ENCODE data around the gene LMBR1.
A peak's percentile ranks its signal among the peaks of the same experiment; 100 is the strongest.
"Not testable (repeated sequence)": the region's sequence is repeated elsewhere in the genome, so short reads cannot be mapped to it uniquely, and the experiment has no call there.

The LMBR1 gene

GRCh38 chr7:156752367-156753228 lies 140.4 kb downstream of the LMBR1 start:
- no peak for DNase-seq

GRCh38 chr7:156751319-156751718 lies 141.7 kb downstream of the LMBR1 start:
- no peak for DNase-seq

- peak; percentile 66 to 77 for DNase-seq
These were observed 145.3 kb downstream of the LMBR1 start for GRCh38 chr7:156747718-156748117.

- peak; percentile 45 to 52 for DNase-seq
These were observed 146.1 kb downstream of the LMBR1 start for GRCh38 chr7:156746891-156747290.

- DNase-seq: no peak
These were observed 153.4 kb downstream of the LMBR1 start for GRCh38 chr7:156739596-156739995.

- DNase-seq: no peak
These were observed 157.1 kb downstream of the LMBR1 start for GRCh38 chr7:156735851-156736250.

- no peak for DNase-seq
These were observed 159.3 kb downstream of the LMBR1 start for GRCh38 chr7:156733638-156734037.

GRCh38 chr7:156732091-156732625 lies 160.8 kb downstream of the LMBR1 start:
- DNase-seq: no peak

- no peak for DNase-seq
These were observed 161.3 kb downstream of the LMBR1 start for GRCh38 chr7:156731651-156732050.

GRCh38 chr7:156725936-156726335 lies 167.0 kb downstream of the LMBR1 start:
- no peak for DNase-seq

GRCh38 chr7:156725073-156725472 lies 167.9 kb downstream of the LMBR1 start:
- peak in 1 of 2 experiments; percentile 53 for DNase-seq

GRCh38 chr7:156722043-156722826 lies 170.7 kb downstream of the LMBR1 start:
- DNase-seq: peak; percentile 84 to 89

- no peak for DNase-seq
These were observed 189.1 kb downstream of the LMBR1 start for GRCh38 chr7:156703773-156704482.

- DNase-seq: no peak
These were observed 189.8 kb downstream of the LMBR1 start for GRCh38 chr7:156703209-156703608.

- DNase-seq: no peak
These were observed 190.6 kb downstream of the LMBR1 start for GRCh38 chr7:156702399-156702798.

- DNase-seq: not testable (repeated sequence)
These were observed 191.2 kb downstream of the LMBR1 start for GRCh38 chr7:156701787-156702186.

- DNase-seq: not testable (repeated sequence)
These were observed 194.5 kb downstream of the LMBR1 start for GRCh38 chr7:156698512-156698911.

- DNase-seq: not testable (repeated sequence)
These were observed 195.7 kb downstream of the LMBR1 start for GRCh38 chr7:156697283-156697682.

- no peak for DNase-seq
These were observed 199.4 kb downstream of the LMBR1 start for GRCh38 chr7:156693627-156694026.

- DNase-seq: no peak
These were observed 200.1 kb downstream of the LMBR1 start for GRCh38 chr7:156692849-156693248.

GRCh38 chr7:156691764-156692163 lies 201.2 kb downstream of the LMBR1 start:
- no peak for DNase-seq

GRCh38 chr7:156684661-156685060 lies 208.3 kb downstream of the LMBR1 start:
- DNase-seq: no peak

GRCh38 chr7:156684251-156684650 lies 208.7 kb downstream of the LMBR1 start:
- no peak for DNase-seq

All from NCI-H1930 (cell line).